AG04450 (cell line): ENCODE measurements around the gene RPTOR. TPM values are rescaled to one million over a fixed set of nuclear protein-coding genes. Genes with fewer than 3 reads are reported as not detected.
A peak's percentile ranks its signal among the peaks of the same experiment; 100 is the strongest.

ENCODE experiments used
- CTCF ChIA-PET: fragments of 300-600, 350-600 bp; formaldehyde crosslinking; extraction: SDS; loops from one replicate; lab custom pipeline; 2022; ENCODE audit warnings: antibody characterized with exemption, inconsistent platforms; lab: Charles Lee
- POLR2A ChIA-PET: fragments of 350-600 bp; formaldehyde crosslinking; extraction: SDS; loops from one replicate; lab custom pipeline; 2021; ENCODE audit warnings: antibody characterized with exemption, inconsistent platforms; lab: Yijun Ruan, JAX
- DNase-seq: peaks from one replicate; pipeline ENCODE4 v3.0.0-alpha.2; 2011; ENCODE audit warnings: low read depth, low spot score
- H3K27ac ChIP-seq: one replicate; pipeline ENCODE4 v1.5.1; 2012; ENCODE audit warnings: low read depth, low read length, control low read depth
- H3K27me3 ChIP-seq: one replicate; pipeline ENCODE4 v1.6.0; 2012; ENCODE audit warnings: low read length; ENCODE audit not compliant: control insufficient read depth, insufficient read depth
- H3K4me3 ChIP-seq: 2 replicates; pipeline ENCODE4 v1.5.1; 2011; ENCODE audit warnings: mild to moderate bottlenecking, low read depth, low read length, control low read depth
- H3K9me3 ChIP-seq: 2 replicates; pipeline ENCODE4 v1.5.1; 2012; ENCODE audit warnings: low read length; ENCODE audit not compliant: control insufficient read depth, insufficient read depth
- polyA plus RNA-seq: library from polyadenylated mRNA; depleted of rRNA; stranded (reverse); fragments of >200 nt; gene quantifications from 2 replicates; pipeline ENCODE4 v1.2.3, GENCODE V29; 2011
- TF ChIP-seq, protein P1 (sequence below): IDR thresholded peaks from 2 replicates; pipeline ENCODE4 v1.5.1; 2011; ENCODE audit warnings: low read depth, low read length, control low read depth, inconsistent platforms

Gene RPTOR
- polyA plus RNA-seq, 1 experiment: 6.2 TPM

DNA sequence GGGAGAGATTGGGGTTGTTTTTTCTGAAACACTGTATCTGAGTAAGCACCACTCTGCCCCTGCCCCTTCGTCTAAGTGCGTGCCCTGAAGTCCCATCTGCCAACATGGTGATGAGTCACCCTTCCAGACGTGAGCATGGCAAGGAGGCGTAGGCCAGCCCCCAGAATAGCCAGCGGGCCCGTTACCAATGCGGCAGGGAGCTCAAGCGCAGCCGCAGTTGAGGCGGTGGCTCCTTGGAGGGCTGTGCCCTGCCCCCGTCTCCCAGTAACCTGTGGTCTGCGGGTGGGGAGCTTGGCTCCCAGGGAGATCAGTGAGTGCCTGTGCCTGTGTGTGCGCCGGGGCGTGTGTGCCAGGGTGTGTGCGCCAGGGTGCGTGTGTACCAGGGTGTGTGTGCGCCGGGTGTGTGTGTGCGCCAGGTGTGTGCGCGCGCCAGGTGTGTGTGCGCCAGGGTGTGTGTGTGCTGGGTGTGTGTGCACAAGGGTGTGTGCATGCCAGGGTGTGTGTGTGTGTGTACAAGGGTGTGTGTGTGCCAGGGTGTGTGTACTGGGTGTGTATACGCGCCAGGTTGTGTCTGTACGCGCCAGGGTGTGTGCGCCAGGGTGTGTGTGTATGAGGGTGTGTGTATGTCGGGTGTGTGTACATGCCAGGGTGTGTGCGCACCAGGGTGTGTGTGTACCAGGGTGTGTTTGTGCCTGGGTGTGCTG is 348.4 kb downstream of the RPTOR start:
- CTCF ChIA-PET: no interaction called here
- POLR2A ChIA-PET: interaction anchor here (0.6 kb wide), 1 partner anchor 12 kb away, joined by 5 read pairs; no protein-coding TSS in a partner anchor

GRCh38 chr17:80893604-80894438 is 349.2 kb downstream of the RPTOR start:
- TF ChIP-seq, protein P1, sequence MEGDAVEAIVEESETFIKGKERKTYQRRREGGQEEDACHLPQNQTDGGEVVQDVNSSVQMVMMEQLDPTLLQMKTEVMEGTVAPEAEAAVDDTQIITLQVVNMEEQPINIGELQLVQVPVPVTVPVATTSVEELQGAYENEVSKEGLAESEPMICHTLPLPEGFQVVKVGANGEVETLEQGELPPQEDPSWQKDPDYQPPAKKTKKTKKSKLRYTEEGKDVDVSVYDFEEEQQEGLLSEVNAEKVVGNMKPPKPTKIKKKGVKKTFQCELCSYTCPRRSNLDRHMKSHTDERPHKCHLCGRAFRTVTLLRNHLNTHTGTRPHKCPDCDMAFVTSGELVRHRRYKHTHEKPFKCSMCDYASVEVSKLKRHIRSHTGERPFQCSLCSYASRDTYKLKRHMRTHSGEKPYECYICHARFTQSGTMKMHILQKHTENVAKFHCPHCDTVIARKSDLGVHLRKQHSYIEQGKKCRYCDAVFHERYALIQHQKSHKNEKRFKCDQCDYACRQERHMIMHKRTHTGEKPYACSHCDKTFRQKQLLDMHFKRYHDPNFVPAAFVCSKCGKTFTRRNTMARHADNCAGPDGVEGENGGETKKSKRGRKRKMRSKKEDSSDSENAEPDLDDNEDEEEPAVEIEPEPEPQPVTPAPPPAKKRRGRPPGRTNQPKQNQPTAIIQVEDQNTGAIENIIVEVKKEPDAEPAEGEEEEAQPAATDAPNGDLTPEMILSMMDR: no peak
- H3K9me3 ChIP-seq: peaks cover 4% of the 10 kb centered on the region; the same call in 1 of the 2 replicates
- H3K27me3 ChIP-seq: no peaks in the 10 kb centered on the region
- H3K27ac ChIP-seq: peak overlapping the region; percentile 90
- H3K4me3 ChIP-seq: no peak overlapping the region
- DNase-seq: no peak
- POLR2A ChIA-PET: no interaction called here
- CTCF ChIA-PET: no interaction called here

More for the DNA sequence above, 348.4 kb downstream of the RPTOR start:
- peak; percentile 13 for DNase-seq
- no peak overlapping the region for H3K4me3 ChIP-seq
- no peaks in the 10 kb centered on the region for H3K27me3 ChIP-seq
- TF ChIP-seq, protein P1: no peak
- peaks cover 4% of the 10 kb centered on the region; the same call in 1 of the 2 replicates for H3K9me3 ChIP-seq
- H3K27ac ChIP-seq: peak overlapping the region; percentile 90

DNA sequence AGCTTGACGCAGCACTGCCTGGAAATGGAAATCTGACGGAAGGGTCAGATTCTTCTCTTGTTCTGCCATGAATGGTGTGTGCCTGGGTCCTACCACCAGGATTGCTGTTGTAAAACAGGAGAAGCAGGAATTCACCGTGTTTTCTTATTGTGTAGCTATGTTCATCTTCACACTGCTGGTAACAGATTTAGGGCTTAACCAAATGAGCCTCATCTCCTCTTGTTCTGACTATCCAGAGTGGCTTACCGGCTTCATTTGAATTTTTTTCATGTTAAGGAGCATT is 349.7 kb downstream of the RPTOR start:
- CTCF ChIA-PET: no interaction called here
- no peak for DNase-seq
- H3K27ac ChIP-seq: no peak overlapping the region
- TF ChIP-seq, protein P1: peak; percentile 11
- H3K27me3 ChIP-seq: no peaks in the 10 kb centered on the region
- POLR2A ChIA-PET: no interaction called here
- peaks cover 4% of the 10 kb centered on the region; the same call in 1 of the 2 replicates for H3K9me3 ChIP-seq
- no peak overlapping the region for H3K4me3 ChIP-seq

- CTCF ChIA-PET: interaction anchor here (0.5 kb wide), 1 partner anchor 439 kb away, joined by 12 read pairs; no protein-coding TSS in a partner anchor
- POLR2A ChIA-PET: no interaction called here
- H3K9me3 ChIP-seq: peaks cover 3% of the 10 kb centered on the region; the same call in 1 of the 2 replicates
- no peak overlapping the region for H3K4me3 ChIP-seq
- TF ChIP-seq, protein P1: no peak
- H3K27me3 ChIP-seq: no peaks in the 10 kb centered on the region
- DNase-seq: no peak
- H3K27ac ChIP-seq: no peak overlapping the region
These were observed 350.1 kb downstream of the RPTOR start for GRCh38 chr17:80894726-80895125.

DNA sequence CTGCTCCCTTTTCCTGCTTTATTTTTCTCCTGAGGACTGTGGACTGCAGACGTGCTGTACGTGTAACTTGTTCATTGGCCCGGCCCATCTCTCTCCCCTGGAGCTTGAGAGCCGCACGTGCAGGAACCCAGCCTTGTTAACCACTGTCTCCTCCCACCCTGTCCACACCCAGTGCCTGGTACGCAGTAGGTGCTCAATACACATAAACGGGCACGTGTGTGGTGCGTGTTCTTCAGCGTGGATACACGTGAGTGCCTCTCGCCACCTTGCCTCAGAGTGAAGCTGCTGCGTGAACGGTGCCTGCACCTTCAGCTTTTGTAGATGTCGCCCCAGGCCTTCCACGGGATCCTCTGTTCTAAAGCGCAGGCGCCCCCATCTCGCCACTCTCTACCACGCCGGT is 350.7 kb downstream of the RPTOR start:
- Histone ChIP-seq H3K9me3 (no peaks in the 10 kb centered on the region; the same call in 1 of the 2 replicates), H3K27ac (no peak overlapping the region), H3K27me3 (no peaks in the 10 kb centered on the region), H3K4me3 (no peak overlapping the region)
- CTCF ChIA-PET: no interaction called here
- DNase-seq: no peak
- POLR2A ChIA-PET: no interaction called here
- TF ChIP-seq, protein P1: no peak
